ENCODE results near the gene DNAI1. TPM values are rescaled to one million over a fixed set of nuclear protein-coding genes. Genes with fewer than 3 reads are reported as not detected.
A peak's percentile ranks its signal among the peaks of the same experiment; 100 is the strongest.

Gene DNAI1
- total RNA-seq, 2 donors from 2014 or later = 0.23 TPM; not detected in 1

DNA sequence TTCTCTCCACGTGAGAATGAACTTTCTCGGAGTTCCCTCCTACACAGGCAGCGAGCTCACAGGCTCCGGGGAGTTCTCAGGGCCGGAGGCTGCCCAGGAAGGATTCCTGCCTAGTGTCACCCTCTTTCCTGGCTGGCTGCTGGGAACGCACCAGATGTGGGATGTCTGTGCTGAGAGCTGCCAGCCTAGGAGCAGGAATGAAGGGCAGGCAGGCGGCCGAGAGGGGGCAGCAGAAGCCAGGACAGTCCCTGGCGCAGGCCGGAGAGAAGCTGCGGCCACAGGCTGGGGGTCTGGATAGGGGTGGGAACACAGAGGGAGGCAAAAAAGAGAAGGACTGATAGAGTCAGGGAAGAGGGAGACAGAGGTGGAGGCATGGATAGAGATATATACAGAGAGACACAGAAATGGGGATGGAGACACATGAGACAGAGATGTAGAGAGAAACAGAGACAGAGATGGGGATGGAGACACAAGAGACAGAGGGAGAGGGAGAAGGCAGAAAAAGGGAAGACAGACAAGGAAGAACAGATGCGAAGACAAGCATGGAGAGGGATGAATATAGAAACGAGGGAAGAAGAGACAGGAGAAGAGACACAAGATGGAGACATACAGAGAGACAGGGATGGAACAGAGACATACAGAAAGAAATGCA lies 89.5 kb downstream of the DNAI1 start:
- DNase-seq (peak; percentile 50 to 52), ATAC-seq (replicated peaks in 1 of 2) (peak; percentile 46 to 55)
- Mint-ChIP-seq H3K4me1 (ENCODE audit: low read depth) (no peaks in the 10 kb centered on the region), H3K27me3 (ENCODE audit: low read depth) (peaks cover 35% of the 10 kb centered on the region), H3K27ac (no peak overlapping the region), H3K36me3 (ENCODE audit: insufficient read depth in 2 of 2) (no peaks in the 10 kb centered on the region), H3K9me3 (no peaks in the 10 kb centered on the region), H3K4me3 (no peak overlapping the region)

- H3K27me3 Mint-ChIP-seq (ENCODE audit: low read depth) = peaks cover 33% of the 10 kb centered on the region
- DNase-seq = no peak
- H3K36me3 Mint-ChIP-seq (ENCODE audit: insufficient read depth in 2 of 2) = no peaks in the 10 kb centered on the region
- no peak overlapping the region for H3K4me3 Mint-ChIP-seq
- no peak for ATAC-seq (replicated peaks in 1 of 2)
- no peaks in the 10 kb centered on the region for H3K4me1 Mint-ChIP-seq (ENCODE audit: low read depth)
- H3K9me3 Mint-ChIP-seq = no peaks in the 10 kb centered on the region
- no peak overlapping the region for H3K27ac Mint-ChIP-seq
Observed at GRCh38 chr9:34549407-34549732, 90.8 kb downstream of the DNAI1 start.

- H3K27me3 Mint-ChIP-seq (ENCODE audit: low read depth) = peaks cover 30% of the 10 kb centered on the region
- ATAC-seq (replicated peaks in 1 of 2) (no peak), DNase-seq (no peak)
- no peak overlapping the region for H3K4me3 Mint-ChIP-seq
- no peaks in the 10 kb centered on the region for H3K9me3 Mint-ChIP-seq
- no peaks in the 10 kb centered on the region for H3K4me1 Mint-ChIP-seq (ENCODE audit: low read depth)
- no peaks in the 10 kb centered on the region for H3K36me3 Mint-ChIP-seq (ENCODE audit: insufficient read depth in 2 of 2)
- H3K27ac Mint-ChIP-seq = no peak overlapping the region
Observed at GRCh38 chr9:34550016-34550680, 91.5 kb downstream of the DNAI1 start.

GRCh38 chr9:34550681-34551270 lies 92.2 kb downstream of the DNAI1 start:
- DNase-seq = no peak
- Mint-ChIP-seq H3K9me3 (no peaks in the 10 kb centered on the region), H3K27ac (no peak overlapping the region), H3K4me1 (ENCODE audit: low read depth) (no peaks in the 10 kb centered on the region), H3K4me3 (no peak overlapping the region), H3K36me3 (ENCODE audit: insufficient read depth in 2 of 2) (no peaks in the 10 kb centered on the region), H3K27me3 (ENCODE audit: low read depth) (peaks cover 25% of the 10 kb centered on the region)
- ATAC-seq (replicated peaks in 1 of 2) = no peak

DNA sequence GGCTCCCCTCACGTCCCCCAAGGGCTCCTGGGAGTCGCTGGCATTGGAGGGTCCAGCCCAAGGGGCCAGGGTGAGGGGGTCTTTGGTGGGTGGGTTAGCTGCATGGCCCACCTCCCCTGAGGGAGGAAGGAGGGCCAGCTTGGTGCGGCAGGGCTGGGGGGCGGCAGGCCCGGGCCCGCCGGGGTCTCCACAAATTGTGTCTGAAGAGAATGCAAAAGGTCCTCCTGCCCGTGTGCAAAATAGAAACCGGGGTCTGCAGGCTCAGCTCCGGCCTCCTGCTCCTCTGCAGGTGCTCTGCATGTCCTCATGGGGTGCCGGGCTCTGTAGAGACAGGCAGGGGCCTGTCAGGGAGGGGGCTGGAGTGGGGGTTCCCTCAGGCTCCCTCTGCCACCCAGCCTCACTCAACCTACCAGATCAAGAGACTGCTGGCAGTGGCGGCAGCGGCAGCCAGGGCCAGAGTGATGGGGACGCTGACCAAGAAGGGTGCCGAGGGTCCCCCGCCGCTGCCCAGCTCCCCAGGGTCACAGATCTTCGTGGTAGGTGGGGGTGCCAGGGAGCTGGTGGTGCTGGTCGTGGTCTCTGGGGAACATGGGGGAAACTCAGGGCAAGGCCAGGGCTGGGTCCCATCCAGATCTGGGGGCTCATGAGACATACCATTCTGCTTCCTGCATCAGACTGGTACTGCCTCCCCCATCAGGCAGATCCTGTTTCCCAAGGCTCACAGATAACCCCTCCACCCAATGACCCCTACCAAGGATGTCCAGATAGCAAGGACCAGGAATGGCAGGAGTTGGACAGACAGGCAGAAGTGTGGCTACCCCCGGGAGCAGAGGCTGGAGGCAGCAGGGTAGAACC lies 93.4 kb downstream of the DNAI1 start:
- ATAC-seq (replicated peaks in 1 of 2) (no peak), DNase-seq (no peak)
- Mint-ChIP-seq H3K4me3 (no peak overlapping the region), H3K9me3 (no peaks in the 10 kb centered on the region), H3K27me3 (ENCODE audit: low read depth) (peaks cover 16% of the 10 kb centered on the region), H3K36me3 (ENCODE audit: insufficient read depth in 2 of 2) (no peaks in the 10 kb centered on the region), H3K27ac (no peak overlapping the region), H3K4me1 (ENCODE audit: low read depth) (no peaks in the 10 kb centered on the region)

GRCh38 chr9:34552606-34552981 lies 94.0 kb downstream of the DNAI1 start:
- Mint-ChIP-seq H3K27me3 (ENCODE audit: low read depth) (peaks cover 14% of the 10 kb centered on the region), H3K36me3 (ENCODE audit: insufficient read depth in 2 of 2) (no peaks in the 10 kb centered on the region), H3K9me3 (no peaks in the 10 kb centered on the region), H3K4me3 (no peak overlapping the region), H3K27ac (no peak overlapping the region), H3K4me1 (ENCODE audit: low read depth) (no peaks in the 10 kb centered on the region)
- ATAC-seq (replicated peaks in 1 of 2) (no peak), DNase-seq (no peak)

DNA sequence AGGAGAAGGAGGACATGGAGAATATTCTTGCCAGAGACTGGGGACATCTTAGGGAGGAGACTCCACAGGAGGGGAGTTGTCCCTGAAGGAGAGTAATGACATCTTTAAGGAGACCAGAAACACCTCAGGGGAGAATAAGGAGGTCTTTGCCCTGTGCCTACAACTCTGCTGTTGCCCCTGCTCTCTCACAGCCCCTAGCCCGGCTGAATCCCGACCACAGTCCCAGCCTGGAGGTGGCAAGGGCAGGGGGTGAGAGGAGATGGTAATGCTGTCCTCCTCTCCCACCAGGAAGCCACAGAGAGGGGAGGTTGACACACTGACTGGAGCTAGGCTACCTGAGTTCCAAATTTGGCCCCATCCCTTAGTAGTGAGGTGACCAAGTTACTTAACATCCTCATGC lies 94.4 kb downstream of the DNAI1 start:
- no peaks in the 10 kb centered on the region for H3K4me1 Mint-ChIP-seq (ENCODE audit: low read depth)
- DNase-seq (no peak), ATAC-seq (replicated peaks in 1 of 2) (no peak)
- H3K9me3 Mint-ChIP-seq = no peaks in the 10 kb centered on the region
- no peak overlapping the region for H3K4me3 Mint-ChIP-seq
- peaks cover 12% of the 10 kb centered on the region for H3K27me3 Mint-ChIP-seq (ENCODE audit: low read depth)
- no peak overlapping the region for H3K27ac Mint-ChIP-seq
- no peaks in the 10 kb centered on the region for H3K36me3 Mint-ChIP-seq (ENCODE audit: insufficient read depth in 2 of 2)

- H3K4me3 Mint-ChIP-seq = no peak overlapping the region
- H3K27ac Mint-ChIP-seq = no peak overlapping the region
- ATAC-seq (replicated peaks in 1 of 2) (no peak), DNase-seq (no peak)
- H3K27me3 Mint-ChIP-seq (ENCODE audit: low read depth) = peaks cover 7% of the 10 kb centered on the region
- no peaks in the 10 kb centered on the region for H3K36me3 Mint-ChIP-seq (ENCODE audit: insufficient read depth in 2 of 2)
- no peaks in the 10 kb centered on the region for H3K9me3 Mint-ChIP-seq
- H3K4me1 Mint-ChIP-seq (ENCODE audit: low read depth) = no peaks in the 10 kb centered on the region
Observed at GRCh38 chr9:34553511-34554021, 95.0 kb downstream of the DNAI1 start.

GRCh38 chr9:34554211-34555001 lies 95.8 kb downstream of the DNAI1 start:
- Mint-ChIP-seq H3K4me1 (ENCODE audit: low read depth) (no peaks in the 10 kb centered on the region), H3K36me3 (ENCODE audit: insufficient read depth in 2 of 2) (no peaks in the 10 kb centered on the region), H3K27me3 (ENCODE audit: low read depth) (peaks cover 6% of the 10 kb centered on the region), H3K4me3 (no peak overlapping the region), H3K27ac (no peak overlapping the region), H3K9me3 (no peaks in the 10 kb centered on the region)
- DNase-seq = no peak
- ATAC-seq (replicated peaks in 1 of 2) = no peak

GRCh38 chr9:34555002-34555348 lies 96.4 kb downstream of the DNAI1 start:
- H3K4me1 Mint-ChIP-seq (ENCODE audit: low read depth) = no peaks in the 10 kb centered on the region
- no peak overlapping the region for H3K4me3 Mint-ChIP-seq
- no peak for ATAC-seq (replicated peaks in 1 of 2)
- H3K36me3 Mint-ChIP-seq (ENCODE audit: insufficient read depth in 2 of 2) = no peaks in the 10 kb centered on the region
- no peaks in the 10 kb centered on the region for H3K9me3 Mint-ChIP-seq
- H3K27ac Mint-ChIP-seq = no peak overlapping the region
- DNase-seq = no peak
- peaks cover 9% of the 10 kb centered on the region for H3K27me3 Mint-ChIP-seq (ENCODE audit: low read depth)

GRCh38 chr9:34555500-34555899 lies 96.9 kb downstream of the DNAI1 start:
- Mint-ChIP-seq H3K4me1 (ENCODE audit: low read depth) (no peaks in the 10 kb centered on the region), H3K27me3 (ENCODE audit: low read depth) (peaks cover 13% of the 10 kb centered on the region), H3K27ac (no peak overlapping the region), H3K4me3 (no peak overlapping the region), H3K9me3 (no peaks in the 10 kb centered on the region), H3K36me3 (ENCODE audit: insufficient read depth in 2 of 2) (no peaks in the 10 kb centered on the region)
- DNase-seq (no peak), ATAC-seq (replicated peaks in 1 of 2) (no peak)

DNA sequence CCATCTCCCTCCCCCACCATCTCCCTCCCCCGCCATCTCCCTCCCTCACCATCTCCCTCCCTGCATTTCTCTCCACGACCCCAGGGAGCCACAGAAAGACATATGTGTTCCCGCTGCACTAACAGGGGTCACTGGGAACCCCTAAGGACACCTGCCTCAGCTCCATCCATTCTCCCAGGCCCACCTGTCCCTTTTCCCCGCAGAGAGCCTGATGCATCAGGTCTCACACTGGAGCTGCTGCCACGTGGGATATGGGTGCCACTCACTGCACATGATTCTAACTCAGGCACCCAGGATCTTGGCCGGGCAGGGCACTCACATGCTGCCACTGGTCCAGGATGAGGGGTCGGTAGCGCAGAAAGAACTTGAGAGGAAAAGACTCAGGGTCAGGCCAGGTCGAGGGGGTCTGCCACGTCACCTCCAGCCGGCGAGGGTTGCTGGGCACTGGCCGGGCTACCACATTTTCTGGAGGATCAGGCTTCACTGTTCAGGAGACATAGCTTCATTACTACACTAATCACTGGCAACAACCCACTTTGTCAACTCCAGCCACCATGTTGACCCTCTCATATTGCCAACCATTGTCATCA lies 97.4 kb downstream of the DNAI1 start:
- no peaks in the 10 kb centered on the region for H3K9me3 Mint-ChIP-seq
- no peak overlapping the region for H3K4me3 Mint-ChIP-seq
- no peak overlapping the region for H3K27ac Mint-ChIP-seq
- DNase-seq (no peak), ATAC-seq (replicated peaks in 1 of 2) (no peak)
- peaks cover 13% of the 10 kb centered on the region for H3K27me3 Mint-ChIP-seq (ENCODE audit: low read depth)
- no peaks in the 10 kb centered on the region for H3K36me3 Mint-ChIP-seq (ENCODE audit: insufficient read depth in 2 of 2)
- H3K4me1 Mint-ChIP-seq (ENCODE audit: low read depth) = no peaks in the 10 kb centered on the region
